HCT116 (cell line): ENCODE results near the gene ABHD17C. TPM values are rescaled to one million over a fixed set of nuclear protein-coding genes. Genes with fewer than 3 reads are reported as not detected.

Experiments used
- ATAC-seq: fragments of 200-7000 bp; cut with Tn5 transposase; 2 replicates; pipeline ENCODE4 v1.9.1; 2020; ENCODE audit warnings: mild to moderate bottlenecking, moderate library complexity
- BruUV-seq: library from RNA; stranded (reverse); fragments of 400-500 nt; replicated peaks from 2 replicates; lab custom pipeline; 2021; lab: Mats Ljungman, UMichigan
- CTCF ChIA-PET: fragments of 300-600 bp; sonication (Branson Sonifier 250); formaldehyde crosslinking; loops from one replicate; lab custom pipeline; 2021; ENCODE audit warnings: antibody characterized with exemption; lab: Charles Lee
- POLR2A ChIA-PET: fragments of 300-600, 350-600 bp; sonication (Branson Sonifier 250); formaldehyde crosslinking; loops from one replicate; lab custom pipeline; 2021; ENCODE audit warnings: antibody characterized with exemption; lab: Charles Lee
- RAD21 ChIA-PET, 2 experiments: fragments of 300-600 bp; sonication (Branson Sonifier 250); formaldehyde crosslinking; loops; one replicate each; lab custom pipeline; 2023; ENCODE audit warnings: low total read pairs in 2 of 2; ENCODE audit not compliant: uncharacterized antibody in 2 of 2, unreplicated experiment in 2 of 2, low non-redundant PET in 1 of 2; lab: Charles Lee
- DNase-seq: peaks from one replicate; pipeline ENCODE4 v3.0.0-alpha.2; 2010; ENCODE audit warnings: low read depth, low spot score
- H2AFZ ChIP-seq: fragments of 200-600 bp; shearing (Covaris generic), sonication (generic); 2 replicates; pipeline ENCODE4 v1.6.1; 2017; ENCODE audit warnings: low read depth, mixed run types, mixed read lengths, antibody characterized with exemption, low read length; ENCODE audit not compliant: poor library complexity, severe bottlenecking
- H3K27ac ChIP-seq: 2 replicates; pipeline ENCODE4 v1.5.1; 2012; ENCODE audit warnings: low read depth, low read length
- H3K27me3 ChIP-seq: fragments of 200-600 bp; sonication (generic); 2 replicates; pipeline ENCODE4 v1.6.1; 2016; ENCODE audit warnings: mixed run types, low read length, mixed read lengths; ENCODE audit not compliant: insufficient read depth
- H3K36me3 ChIP-seq, 2 experiments: fragments of 200-500 bp in 1 of 2; fragments of 200-600 bp in 1 of 2; sonication (Bioruptor generic) in 1 of 2; sonication (generic) in 1 of 2; 2 replicates each; pipeline versions ENCODE4 v1.5.1 to v1.6.1; 2014 to 2016; ENCODE audit warnings: low read length in 2 of 2, inconsistent platforms in 1 of 2, mixed read lengths in 1 of 2, mixed run types in 1 of 2; ENCODE audit not compliant: insufficient read depth in 2 of 2, control insufficient read depth in 1 of 2
- H3K4me1 ChIP-seq, 2 experiments: fragments of 200-600 bp in 1 of 2; sonication (generic) in 1 of 2; 2 replicates each; pipeline versions ENCODE4 v1.5.1 to v1.6.1; 2012 to 2017; ENCODE audit warnings: low read length in 2 of 2, inconsistent platforms in 1 of 2, mild to moderate bottlenecking in 1 of 2, mixed read lengths in 1 of 2, mixed run types in 1 of 2, moderate library complexity in 1 of 2; ENCODE audit not compliant: insufficient read depth in 2 of 2, control insufficient read depth in 1 of 2
- H3K4me2 ChIP-seq: fragments of 200-600 bp; sonication (generic); 2 replicates; pipeline ENCODE4 v1.6.1; 2017; ENCODE audit warnings: mixed run types, low read length, mixed read lengths
- H3K4me3 ChIP-seq, 2 experiments: fragments of 200-600 bp in 1 of 2; sonication (generic) in 1 of 2; replicated peaks in 1 of 2; 2 replicates each; pipeline ENCODE4 v1.5.1; 2011 to 2016; ENCODE audit warnings: low read length in 2 of 2, control low read depth in 1 of 2, low read depth in 1 of 2, mild to moderate bottlenecking in 1 of 2, mixed read lengths in 1 of 2, mixed run types in 1 of 2
- H3K79me2 ChIP-seq: fragments of 200-600 bp; sonication (generic); 2 replicates; pipeline ENCODE4 v1.6.1; 2017; ENCODE audit warnings: mild to moderate bottlenecking, mixed run types, low read length, moderate library complexity, mixed read lengths; ENCODE audit not compliant: insufficient read depth
- H3K9ac ChIP-seq: fragments of 200-600 bp; sonication (generic); 2 replicates; pipeline ENCODE4 v1.6.1; 2016; ENCODE audit warnings: low read length, mixed read lengths
- H3K9me2 ChIP-seq: fragments of 200-600 bp; sonication (generic), shearing (Covaris generic); 2 replicates; pipeline ENCODE4 v1.6.1; 2017; ENCODE audit warnings: mixed run types, mild to moderate bottlenecking, moderate library complexity; ENCODE audit not compliant: insufficient read depth
- H3K9me3 ChIP-seq, 2 experiments: fragments of 200-500 bp in 1 of 2; fragments of 200-600 bp in 1 of 2; sonication (Bioruptor generic) in 1 of 2; sonication (generic) in 1 of 2; 2 replicates each; pipeline ENCODE4 v1.6.1; 2014 to 2017; ENCODE audit warnings: low read length in 2 of 2, mixed read lengths in 2 of 2, inconsistent platforms in 1 of 2, low read depth in 1 of 2, mild to moderate bottlenecking in 1 of 2, mixed run types in 1 of 2, moderate library complexity in 1 of 2; ENCODE audit not compliant: control insufficient read depth in 1 of 2, insufficient read depth in 1 of 2
- H4K20me1 ChIP-seq: fragments of 200-600 bp; sonication (generic), shearing (Covaris generic); 2 replicates; pipeline ENCODE4 v1.6.1; 2017; ENCODE audit warnings: mixed run types, mild to moderate bottlenecking, moderate library complexity; ENCODE audit not compliant: insufficient read depth
- CEBPB ChIP-seq: IDR thresholded peaks from 2 replicates; pipeline ENCODE4 v1.6.1; 2012; ENCODE audit warnings: low read depth
- EGR1 ChIP-seq: IDR thresholded peaks from 2 replicates; pipeline ENCODE4 v1.6.1; 2012; ENCODE audit warnings: low read depth
- ELF1 ChIP-seq: IDR thresholded peaks from 2 replicates; pipeline ENCODE4 v1.6.1; 2012; ENCODE audit warnings: low read depth, borderline replicate concordance
- EZH2phosphoT487 ChIP-seq: fragments of 200-600 bp; IDR thresholded peaks from 2 replicates; pipeline ENCODE4 v1.6.1; 2018; ENCODE audit warnings: antibody characterized with exemption, borderline replicate concordance
- FOSL1 ChIP-seq: IDR thresholded peaks from 2 replicates; pipeline ENCODE4 v1.6.1; 2012; ENCODE audit warnings: low read depth
- JUND ChIP-seq: IDR thresholded peaks from 2 replicates; pipeline ENCODE4 v1.6.1; 2012
- RAD21 ChIP-seq: IDR thresholded peaks from 2 replicates; pipeline ENCODE4 v1.6.1; 2012; ENCODE audit warnings: low read depth, mild to moderate bottlenecking
- SIN3A ChIP-seq: IDR thresholded peaks from 2 replicates; pipeline ENCODE4 v1.6.1; 2012; ENCODE audit warnings: low read depth
- SP1 ChIP-seq: IDR thresholded peaks from 2 replicates; pipeline ENCODE4 v1.6.1; 2012; ENCODE audit warnings: low read depth
- SRF ChIP-seq: IDR thresholded peaks from 2 replicates; pipeline ENCODE4 v1.6.1; 2012; ENCODE audit warnings: low read depth
- TCF7L2 ChIP-seq: IDR thresholded peaks from 2 replicates; pipeline ENCODE4 v1.7.0; 2011; ENCODE audit warnings: borderline replicate concordance, inconsistent platforms; ENCODE audit not compliant: insufficient read depth, insufficient read length; ENCODE audit errors: extremely low read depth
- ZFX ChIP-seq: fragments of 450-650 bp; IDR thresholded peaks from 2 replicates; pipeline ENCODE4 v1.6.1; 2017
- ZNF274 ChIP-seq: fragments of 200-500 bp; sonication (Bioruptor generic); IDR thresholded peaks from 2 replicates; pipeline ENCODE4 v1.6.1; 2014; ENCODE audit warnings: mild to moderate bottlenecking, low read depth, low read length, inconsistent platforms
- intact Hi-C: fragments of 100-400 bp; cut with micrococcal nuclease; formaldehyde crosslinking; loops from 2 replicates; pipeline ENCODE4 v1.10.0; 2022
- total RNA-seq: library from RNA; stranded (reverse); gene quantifications from one replicate; pipeline ENCODE4 v1.2.1, GENCODE V29; 2021; ENCODE audit not compliant: unreplicated experiment
- TF ChIP-seq, protein P1 (sequence below), 3 experiments: fragments of 200-600 bp in 1 of 3; sonication (generic) in 1 of 3; IDR thresholded peaks in 2 of 3; conservative IDR thresholded peaks in 1 of 3; 2 replicates each; pipeline ENCODE4 v1.5.1; 2012 to 2017; ENCODE audit warnings: low read depth in 2 of 3, low read length in 2 of 3, antibody characterized with exemption in 1 of 3, borderline replicate concordance in 1 of 3, control low read depth in 1 of 3, mild to moderate bottlenecking in 1 of 3, mixed read lengths in 1 of 3, mixed run types in 1 of 3, moderate library complexity in 1 of 3; ENCODE audit not compliant: insufficient read depth in 1 of 3

ABHD17C gene
- total RNA-seq, 1 experiment from 2014 or later, result 27.9 TPM

DNA sequence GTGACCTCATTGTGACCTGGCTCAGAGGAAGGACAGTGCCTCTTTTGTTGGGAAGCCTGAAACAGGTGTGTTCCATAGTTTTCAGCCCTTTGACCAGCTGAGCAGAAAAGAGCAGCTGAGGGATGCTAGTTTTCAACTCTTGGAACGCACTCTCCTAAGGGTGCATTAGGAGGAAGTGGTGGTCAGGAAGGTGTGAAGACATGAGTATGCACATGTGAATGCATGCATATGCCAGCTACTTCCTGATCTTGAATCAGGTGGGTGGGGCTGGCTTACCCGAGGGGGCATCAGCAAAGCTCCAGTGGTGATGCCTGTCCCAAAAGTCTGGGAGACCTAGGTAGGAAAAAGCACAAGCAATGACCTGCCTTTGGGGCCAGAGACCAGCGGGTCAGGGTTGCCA is 60.8 kb downstream of the ABHD17C start (continued):
- TF ChIP-seq, protein P1, sequence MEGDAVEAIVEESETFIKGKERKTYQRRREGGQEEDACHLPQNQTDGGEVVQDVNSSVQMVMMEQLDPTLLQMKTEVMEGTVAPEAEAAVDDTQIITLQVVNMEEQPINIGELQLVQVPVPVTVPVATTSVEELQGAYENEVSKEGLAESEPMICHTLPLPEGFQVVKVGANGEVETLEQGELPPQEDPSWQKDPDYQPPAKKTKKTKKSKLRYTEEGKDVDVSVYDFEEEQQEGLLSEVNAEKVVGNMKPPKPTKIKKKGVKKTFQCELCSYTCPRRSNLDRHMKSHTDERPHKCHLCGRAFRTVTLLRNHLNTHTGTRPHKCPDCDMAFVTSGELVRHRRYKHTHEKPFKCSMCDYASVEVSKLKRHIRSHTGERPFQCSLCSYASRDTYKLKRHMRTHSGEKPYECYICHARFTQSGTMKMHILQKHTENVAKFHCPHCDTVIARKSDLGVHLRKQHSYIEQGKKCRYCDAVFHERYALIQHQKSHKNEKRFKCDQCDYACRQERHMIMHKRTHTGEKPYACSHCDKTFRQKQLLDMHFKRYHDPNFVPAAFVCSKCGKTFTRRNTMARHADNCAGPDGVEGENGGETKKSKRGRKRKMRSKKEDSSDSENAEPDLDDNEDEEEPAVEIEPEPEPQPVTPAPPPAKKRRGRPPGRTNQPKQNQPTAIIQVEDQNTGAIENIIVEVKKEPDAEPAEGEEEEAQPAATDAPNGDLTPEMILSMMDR (IDR thresholded peaks at IDR 0.05 in 2 of 3, conservative IDR thresholded peaks at IDR 0.05 in 1 of 3; ENCODE audit: borderline replicate concordance in 1 of 3, insufficient read depth in 1 of 3, low read depth in 2 of 3, low read length in 2 of 3), result no peak
- TF ChIP-seq ELF1 (no peak), ZFX (no peak), CEBPB (no peak), RAD21 (no peak), ZNF274 (no peak), FOSL1 (no peak), EGR1 (no peak), EZH2phosphoT487 (no peak), JUND (no peak), SIN3A (no peak), SRF (no peak)

DNA sequence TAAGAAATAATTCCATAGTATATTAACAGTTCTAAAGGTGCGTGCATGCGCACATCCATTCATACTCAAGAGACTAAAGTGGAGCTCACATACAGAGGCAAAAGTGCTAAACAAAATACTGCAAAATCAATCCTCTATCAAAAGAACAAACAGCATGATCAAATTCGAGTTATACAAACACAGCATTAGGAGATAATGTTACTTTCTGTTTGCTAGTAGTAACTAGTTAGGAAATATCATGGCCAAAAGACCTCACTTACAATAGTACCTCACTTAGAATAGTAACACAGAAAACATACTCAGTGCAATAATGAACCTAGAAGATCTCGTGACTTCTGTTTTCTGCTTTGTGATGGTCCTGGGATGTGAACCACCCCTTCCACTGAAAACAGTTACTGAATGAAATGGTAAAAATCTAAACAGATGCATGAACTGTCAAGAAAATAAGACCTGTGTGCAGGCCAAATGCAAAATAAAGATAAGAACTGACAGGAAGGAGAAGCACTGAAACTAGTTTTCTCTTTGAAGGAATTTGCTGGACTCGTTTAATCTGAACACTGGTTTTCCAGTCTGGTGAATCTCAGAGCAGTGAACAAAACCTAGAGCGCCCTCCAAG is 63.1 kb downstream of the ABHD17C start:
- Histone ChIP-seq H3K4me1 (no peaks in the 10 kb centered on the region), H3K27ac (no peak overlapping the region), H4K20me1 (no peaks in the 10 kb centered on the region; the same call in 1 of the 2 replicates)
- no peak for TF ChIP-seq EGR1
- TF ChIP-seq, protein P1 (IDR thresholded peaks at IDR 0.05 in 2 of 3, conservative IDR thresholded peaks at IDR 0.05 in 1 of 3; ENCODE audit: borderline replicate concordance in 1 of 3, insufficient read depth in 1 of 3, low read depth in 2 of 3, low read length in 2 of 3), result no peak
- no peak for TF ChIP-seq ZNF274
- TF ChIP-seq SP1, result no peak
- TF ChIP-seq ZFX, result no peak
- no peak for TF ChIP-seq TCF7L2
- TF ChIP-seq, all 23 proteins: peak for 0
- Histone ChIP-seq H2AFZ (no peak overlapping the region), H3K4me2 (no peak overlapping the region), H3K9ac (no peak overlapping the region), H3K79me2 (no peaks in the 10 kb centered on the region), H3K4me3 (no peak overlapping the region), H3K9me3 (no peaks in the 10 kb centered on the region), H3K9me2 (no peaks in the 10 kb centered on the region), H3K27me3 (no peaks in the 10 kb centered on the region), H3K36me3 (peaks cover 3 to 7% of the 10 kb centered on the region in 2 experiments; a peak in 3 of 4 replicates)
- CTCF ChIA-PET, result no interaction called here
- RAD21 ChIA-PET, result no interaction called here
- no peak for DNase-seq
- BruUV-seq, result no TSS peak
- ATAC-seq, result no peak
- intact Hi-C loops, result no loop called here
- POLR2A ChIA-PET, result no interaction called here
